ENCODE measurements around the gene DAGLA.
A peak's percentile ranks its signal among the peaks of the same experiment; 100 is the strongest.

Gene DAGLA

GRCh38 chr11:61693922-61694601, 13.9 kb downstream of the DAGLA start:
- peak in 1 of 2 experiments; percentile 36 for DNase-seq

- no peak for DNase-seq
Observed at GRCh38 chr11:61694602-61694939, 14.4 kb downstream of the DAGLA start.

- DNase-seq, result no peak
Observed at GRCh38 chr11:61694946-61695706, 14.9 kb downstream of the DAGLA start.

GRCh38 chr11:61695917-61696316, 15.7 kb downstream of the DAGLA start:
- no peak for DNase-seq

GRCh38 chr11:61696602-61697001, 16.4 kb downstream of the DAGLA start:
- no peak for DNase-seq

GRCh38 chr11:61697078-61697502, 16.9 kb downstream of the DAGLA start:
- DNase-seq, result no peak

GRCh38 chr11:61697764-61698163, 17.6 kb downstream of the DAGLA start:
- no peak for DNase-seq

GRCh38 chr11:61698173-61698948, 18.2 kb downstream of the DAGLA start:
- no peak for DNase-seq

GRCh38 chr11:61699737-61700160, 19.6 kb downstream of the DAGLA start:
- DNase-seq, result peak; percentile 91

GRCh38 chr11:61700212-61700611, 20.0 kb downstream of the DAGLA start:
- peak; percentile 68 for DNase-seq

GRCh38 chr11:61700720-61701119, 20.5 kb downstream of the DAGLA start:
- no peak for DNase-seq

GRCh38 chr11:61701242-61701886, 21.2 kb downstream of the DAGLA start:
- DNase-seq, result peak; percentile 64 to 88

- DNase-seq, result no peak
Observed at GRCh38 chr11:61702701-61703312, 22.6 kb downstream of the DAGLA start.

GRCh38 chr11:61704838-61705237, 24.6 kb downstream of the DAGLA start:
- no peak for DNase-seq

GRCh38 chr11:61706452-61707400, 26.5 kb downstream of the DAGLA start:
- DNase-seq, result no peak

GRCh38 chr11:61707574-61707973, 27.4 kb downstream of the DAGLA start:
- no peak for DNase-seq

GRCh38 chr11:61709110-61709509, 28.9 kb downstream of the DAGLA start:
- no peak for DNase-seq

GRCh38 chr11:61709572-61709971, 29.4 kb downstream of the DAGLA start:
- DNase-seq, result no peak

GRCh38 chr11:61710019-61710418, 29.8 kb downstream of the DAGLA start:
- DNase-seq, result no peak

- no peak for DNase-seq
Observed at GRCh38 chr11:61711037-61711436, 30.8 kb downstream of the DAGLA start.

GRCh38 chr11:61711498-61711897, 31.3 kb downstream of the DAGLA start:
- no peak for DNase-seq

- DNase-seq, result no peak
Observed at GRCh38 chr11:61712314-61712713, 32.1 kb downstream of the DAGLA start.

Measured in SHP77 (cell line).